Cardiac fibroblast (primary cell): Measurements from ENCODE around the gene RAB34.

Experiments
- DNase-seq, 2 donors: peaks; one replicate each; pipeline versions ENCODE4 v3.0.0 to v3.0.0-alpha.2; 2010; ENCODE audit warnings: low read depth in 2 of 2
- H3K4me3 ChIP-seq, 2 donors: replicated peaks in 1 of 2; 1 replicate in 1 of 2; 2 replicates in 1 of 2; pipeline ENCODE4 v1.5.1; 2011; ENCODE audit warnings: low read depth in 2 of 2, low read length in 2 of 2, mild to moderate bottlenecking in 2 of 2, moderate library complexity in 1 of 2
- TF ChIP-seq, protein P1 (sequence below): IDR thresholded peaks from one replicate; pipeline ENCODE4 v1.5.1; 2011; ENCODE audit warnings: low read depth, mild to moderate bottlenecking, low read length, inconsistent platforms

RAB34 gene

GRCh38 chr17:28705074-28705659 is 12.5 kb downstream of the RAB34 start:
- H3K4me3 ChIP-seq = no peak overlapping the region
- no peak for DNase-seq
- TF ChIP-seq, protein P1, sequence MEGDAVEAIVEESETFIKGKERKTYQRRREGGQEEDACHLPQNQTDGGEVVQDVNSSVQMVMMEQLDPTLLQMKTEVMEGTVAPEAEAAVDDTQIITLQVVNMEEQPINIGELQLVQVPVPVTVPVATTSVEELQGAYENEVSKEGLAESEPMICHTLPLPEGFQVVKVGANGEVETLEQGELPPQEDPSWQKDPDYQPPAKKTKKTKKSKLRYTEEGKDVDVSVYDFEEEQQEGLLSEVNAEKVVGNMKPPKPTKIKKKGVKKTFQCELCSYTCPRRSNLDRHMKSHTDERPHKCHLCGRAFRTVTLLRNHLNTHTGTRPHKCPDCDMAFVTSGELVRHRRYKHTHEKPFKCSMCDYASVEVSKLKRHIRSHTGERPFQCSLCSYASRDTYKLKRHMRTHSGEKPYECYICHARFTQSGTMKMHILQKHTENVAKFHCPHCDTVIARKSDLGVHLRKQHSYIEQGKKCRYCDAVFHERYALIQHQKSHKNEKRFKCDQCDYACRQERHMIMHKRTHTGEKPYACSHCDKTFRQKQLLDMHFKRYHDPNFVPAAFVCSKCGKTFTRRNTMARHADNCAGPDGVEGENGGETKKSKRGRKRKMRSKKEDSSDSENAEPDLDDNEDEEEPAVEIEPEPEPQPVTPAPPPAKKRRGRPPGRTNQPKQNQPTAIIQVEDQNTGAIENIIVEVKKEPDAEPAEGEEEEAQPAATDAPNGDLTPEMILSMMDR = no peak

GRCh38 chr17:28704219-28704858 is 13.3 kb downstream of the RAB34 start:
- no peak overlapping the region for H3K4me3 ChIP-seq
- TF ChIP-seq, protein P1 = no peak
- no peak for DNase-seq

DNA sequence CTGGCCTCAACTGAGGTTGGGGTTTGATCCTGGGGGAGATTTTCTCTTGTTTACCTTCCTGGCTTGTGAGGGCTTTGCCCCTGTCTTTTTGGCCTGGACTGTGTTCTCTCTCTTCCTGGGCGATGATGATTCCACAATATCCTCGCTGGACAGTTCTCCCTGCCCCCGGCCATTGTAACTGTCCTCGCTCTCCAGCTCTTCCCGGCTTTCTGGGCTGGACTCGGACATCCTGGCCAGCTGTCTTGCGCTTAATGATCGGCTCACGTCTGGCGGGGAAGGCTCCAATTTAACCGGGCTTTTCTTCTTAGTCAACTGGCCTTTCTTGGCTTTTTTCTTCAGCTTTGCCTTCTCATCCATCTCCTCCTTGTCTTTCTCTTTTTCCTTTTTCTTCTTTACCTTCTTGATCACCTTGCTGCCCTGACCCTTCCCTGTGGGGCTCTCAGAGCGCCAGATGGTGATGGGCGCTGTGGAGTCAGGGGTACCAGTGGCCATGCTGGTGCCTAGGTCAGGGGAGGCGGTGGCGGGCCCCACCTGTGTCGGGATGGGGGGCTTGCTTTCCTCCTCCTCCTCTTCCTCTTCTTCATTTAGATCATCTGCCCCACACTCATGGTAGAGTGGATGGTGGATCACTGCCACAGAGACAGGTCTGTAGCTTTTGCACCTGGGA is 14.0 kb downstream of the RAB34 start:
- TF ChIP-seq, protein P1 = no peak
- H3K4me3 ChIP-seq = no peak overlapping the region
- no peak for DNase-seq

- H3K4me3 ChIP-seq = no peak overlapping the region
- TF ChIP-seq, protein P1 = no peak
- no peak for DNase-seq
Measured at GRCh38 chr17:28702752-28703150, 14.9 kb downstream of the RAB34 start.

DNA sequence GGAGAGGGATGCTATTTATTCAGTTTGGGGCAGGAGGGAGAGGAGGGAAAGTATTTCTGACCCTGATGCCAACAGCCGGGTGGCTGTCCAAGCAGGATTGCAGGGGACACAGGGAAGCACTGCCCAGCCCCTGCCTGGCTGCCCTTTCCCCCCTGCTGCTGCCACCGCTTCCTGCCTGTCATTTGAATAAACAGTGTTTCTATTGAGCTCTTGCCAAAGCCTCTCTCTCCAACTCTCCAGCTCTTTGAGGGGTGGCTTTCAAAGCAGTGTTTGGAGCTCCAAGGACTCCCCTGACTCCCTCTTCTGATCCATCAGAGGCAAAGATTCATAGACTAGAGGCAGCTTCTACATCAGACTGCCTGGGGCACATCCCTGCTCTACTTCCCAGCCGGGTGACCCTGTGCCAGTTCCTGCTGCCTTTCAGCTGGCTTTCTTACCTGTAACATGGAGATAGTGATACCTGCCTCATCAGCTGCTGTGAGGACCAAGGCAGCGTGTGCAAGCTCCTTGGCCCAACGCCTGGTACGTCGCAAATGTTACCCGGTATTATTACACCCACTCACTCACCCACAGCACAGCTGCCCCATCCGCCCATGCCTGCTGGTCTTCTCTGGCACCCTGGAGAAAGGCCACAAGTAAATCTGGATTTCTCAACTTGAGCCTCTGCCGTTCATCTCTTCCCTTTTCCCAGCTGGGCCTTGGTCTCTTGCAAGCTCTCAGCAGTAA is 15.5 kb downstream of the RAB34 start:
- DNase-seq = no peak
- H3K4me3 ChIP-seq = no peak overlapping the region
- TF ChIP-seq, protein P1 = no peak

DNA sequence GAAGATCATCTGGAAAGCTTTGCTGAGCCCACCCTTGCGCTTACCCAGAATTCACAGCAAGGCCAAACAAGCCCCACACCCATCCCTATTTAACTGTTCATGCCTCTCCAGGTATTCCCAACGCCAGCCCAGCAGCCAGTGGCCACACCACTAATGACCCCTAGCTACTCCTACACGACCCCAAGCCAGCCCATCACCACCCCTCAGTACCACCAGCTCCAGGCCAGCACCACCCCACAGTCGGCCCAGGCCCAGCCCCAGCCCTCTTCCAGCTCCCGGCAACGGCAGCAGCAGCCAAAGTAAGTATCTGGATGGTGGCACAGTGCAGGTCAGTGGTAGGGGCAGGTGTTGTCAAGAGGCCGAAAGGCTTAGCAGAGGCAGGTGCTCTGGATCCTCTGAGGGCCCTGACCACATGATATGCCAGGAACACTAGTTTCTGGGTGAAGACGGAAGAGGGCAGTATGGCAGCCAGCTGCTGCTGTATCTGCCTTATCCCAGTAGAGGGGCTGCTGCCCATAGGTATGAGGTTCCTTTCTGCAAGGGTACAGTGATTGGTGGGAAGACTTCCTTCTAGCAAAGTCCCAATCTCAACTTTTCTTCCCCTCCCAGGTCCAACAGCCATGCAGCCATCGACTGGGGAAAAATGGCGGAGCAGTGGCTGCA is 16.7 kb downstream of the RAB34 start:
- no peak for DNase-seq
- TF ChIP-seq, protein P1 = no peak
- H3K4me3 ChIP-seq = no peak overlapping the region
